ENCODE data around the gene L1CAM.

The L1CAM gene, protein sequence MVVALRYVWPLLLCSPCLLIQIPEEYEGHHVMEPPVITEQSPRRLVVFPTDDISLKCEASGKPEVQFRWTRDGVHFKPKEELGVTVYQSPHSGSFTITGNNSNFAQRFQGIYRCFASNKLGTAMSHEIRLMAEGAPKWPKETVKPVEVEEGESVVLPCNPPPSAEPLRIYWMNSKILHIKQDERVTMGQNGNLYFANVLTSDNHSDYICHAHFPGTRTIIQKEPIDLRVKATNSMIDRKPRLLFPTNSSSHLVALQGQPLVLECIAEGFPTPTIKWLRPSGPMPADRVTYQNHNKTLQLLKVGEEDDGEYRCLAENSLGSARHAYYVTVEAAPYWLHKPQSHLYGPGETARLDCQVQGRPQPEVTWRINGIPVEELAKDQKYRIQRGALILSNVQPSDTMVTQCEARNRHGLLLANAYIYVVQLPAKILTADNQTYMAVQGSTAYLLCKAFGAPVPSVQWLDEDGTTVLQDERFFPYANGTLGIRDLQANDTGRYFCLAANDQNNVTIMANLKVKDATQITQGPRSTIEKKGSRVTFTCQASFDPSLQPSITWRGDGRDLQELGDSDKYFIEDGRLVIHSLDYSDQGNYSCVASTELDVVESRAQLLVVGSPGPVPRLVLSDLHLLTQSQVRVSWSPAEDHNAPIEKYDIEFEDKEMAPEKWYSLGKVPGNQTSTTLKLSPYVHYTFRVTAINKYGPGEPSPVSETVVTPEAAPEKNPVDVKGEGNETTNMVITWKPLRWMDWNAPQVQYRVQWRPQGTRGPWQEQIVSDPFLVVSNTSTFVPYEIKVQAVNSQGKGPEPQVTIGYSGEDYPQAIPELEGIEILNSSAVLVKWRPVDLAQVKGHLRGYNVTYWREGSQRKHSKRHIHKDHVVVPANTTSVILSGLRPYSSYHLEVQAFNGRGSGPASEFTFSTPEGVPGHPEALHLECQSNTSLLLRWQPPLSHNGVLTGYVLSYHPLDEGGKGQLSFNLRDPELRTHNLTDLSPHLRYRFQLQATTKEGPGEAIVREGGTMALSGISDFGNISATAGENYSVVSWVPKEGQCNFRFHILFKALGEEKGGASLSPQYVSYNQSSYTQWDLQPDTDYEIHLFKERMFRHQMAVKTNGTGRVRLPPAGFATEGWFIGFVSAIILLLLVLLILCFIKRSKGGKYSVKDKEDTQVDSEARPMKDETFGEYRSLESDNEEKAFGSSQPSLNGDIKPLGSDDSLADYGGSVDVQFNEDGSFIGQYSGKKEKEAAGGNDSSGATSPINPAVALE

DNA sequence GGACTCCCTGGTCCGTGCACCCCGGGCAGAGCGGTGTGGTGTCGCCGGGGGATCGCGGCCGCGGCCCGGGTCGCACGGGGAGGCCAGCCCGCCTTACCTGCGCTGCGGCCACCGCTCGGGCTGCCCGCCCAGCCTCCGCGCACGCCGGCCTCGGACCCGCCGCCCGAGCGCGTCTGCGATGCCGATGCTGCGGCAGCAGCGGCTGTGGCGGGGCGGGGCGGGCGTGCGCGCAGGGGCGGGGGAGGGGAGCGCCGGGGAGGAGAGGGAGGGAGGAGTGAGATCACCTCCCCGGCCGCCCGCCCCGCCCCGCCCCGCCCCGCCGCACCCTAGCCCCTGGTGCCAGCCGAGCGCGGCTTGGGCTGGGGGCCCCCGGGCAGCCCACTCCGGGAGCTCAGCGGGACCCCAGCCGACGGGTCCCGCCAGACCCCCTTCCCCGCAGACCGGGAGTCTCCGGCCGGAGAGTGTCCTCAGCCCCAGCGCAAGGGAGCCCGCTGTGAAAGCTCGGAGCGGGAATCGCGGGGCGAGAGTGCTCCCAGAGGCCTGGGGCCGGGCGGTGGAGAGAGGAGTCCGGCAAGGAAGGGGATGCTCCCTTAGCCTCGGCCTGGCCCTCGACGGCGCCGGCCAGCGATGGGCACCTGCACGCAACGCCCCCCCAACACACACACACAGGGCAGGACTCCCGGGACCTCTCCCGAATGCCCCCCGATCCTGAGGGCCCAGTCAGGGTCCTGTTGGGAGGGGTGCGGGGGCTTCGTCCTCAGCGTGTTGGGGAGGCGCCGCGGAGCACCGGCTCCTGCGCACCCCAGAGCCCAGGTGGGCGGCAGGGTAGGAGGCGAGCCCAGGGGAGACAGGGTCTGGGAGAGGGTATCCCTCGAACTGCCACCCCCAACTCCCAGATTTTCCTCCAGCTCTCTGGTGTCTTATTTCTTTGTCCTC, at the start of gene L1CAM:
TSS of gene L1CAM (minus strand) at position 206 of the 936 bp plus-strand sequence. CDS start 10,337 bp downstream, outside the sequence.
- Histone ChIP-seq H3K4me3 (ENCODE audit: low read depth, low read length) (peak within 1 kb of the TSS; percentile 66), H3K9me3 (ENCODE audit: control insufficient read depth, insufficient read depth, low read depth, low read length) (peaks cover 14% of the 10 kb centered on the region; the same call in 1 of the 2 replicates), H3K27me3 (ENCODE audit: control insufficient read depth, insufficient read depth, low read length) (peaks cover 45% of the 10 kb centered on the region), H3K27ac (ENCODE audit: low read depth, low read length) (peak within 1 kb of the TSS; percentile 58; the same call in 1 of the 2 replicates), H3K36me3 (ENCODE audit: control insufficient read depth, insufficient read depth, low read length) (no peaks in the 10 kb centered on the region), H3K4me1 (ENCODE audit: control insufficient read depth, insufficient read depth, low read length) (peaks cover 50% of the 10 kb centered on the region; the same call in 1 of the 2 replicates), H3K9ac (ENCODE audit: low read length) (peak within 1 kb of the TSS; percentile 74)

DNA sequence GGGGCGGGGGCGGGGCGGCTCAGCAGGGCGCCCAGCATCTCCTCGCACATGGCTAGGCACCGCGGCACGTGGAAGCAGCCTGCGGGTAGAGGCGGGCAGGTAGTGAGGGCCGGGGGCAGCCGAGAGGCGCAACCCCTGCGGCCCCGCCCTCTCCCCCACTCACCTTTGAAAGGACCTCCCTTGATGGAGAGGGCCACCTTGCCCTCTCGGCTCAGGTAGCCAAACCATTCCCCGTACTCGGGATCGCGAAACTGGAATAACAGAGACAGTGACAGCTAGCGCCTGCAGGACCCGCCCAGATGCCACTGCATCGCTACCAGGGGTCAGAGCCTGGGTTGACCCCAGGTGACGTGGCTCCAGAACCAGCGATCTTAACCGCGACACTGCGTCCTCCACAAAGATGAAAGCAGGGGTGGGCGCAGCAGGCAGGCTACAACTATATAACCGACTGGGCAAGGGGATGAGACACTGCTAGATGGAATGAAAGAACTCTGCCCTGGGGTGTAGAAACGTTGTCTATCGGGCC, 49.4 kb upstream of the L1CAM start:
- H3K9ac ChIP-seq (ENCODE audit: low read length) = peak overlapping the region; percentile 5
- no peak overlapping the region for H3K27ac ChIP-seq (ENCODE audit: low read depth, low read length)
- peaks cover 22% of the 10 kb centered on the region; the same call in 1 of the 2 replicates for H3K4me1 ChIP-seq (ENCODE audit: control insufficient read depth, insufficient read depth, low read length)

DNA sequence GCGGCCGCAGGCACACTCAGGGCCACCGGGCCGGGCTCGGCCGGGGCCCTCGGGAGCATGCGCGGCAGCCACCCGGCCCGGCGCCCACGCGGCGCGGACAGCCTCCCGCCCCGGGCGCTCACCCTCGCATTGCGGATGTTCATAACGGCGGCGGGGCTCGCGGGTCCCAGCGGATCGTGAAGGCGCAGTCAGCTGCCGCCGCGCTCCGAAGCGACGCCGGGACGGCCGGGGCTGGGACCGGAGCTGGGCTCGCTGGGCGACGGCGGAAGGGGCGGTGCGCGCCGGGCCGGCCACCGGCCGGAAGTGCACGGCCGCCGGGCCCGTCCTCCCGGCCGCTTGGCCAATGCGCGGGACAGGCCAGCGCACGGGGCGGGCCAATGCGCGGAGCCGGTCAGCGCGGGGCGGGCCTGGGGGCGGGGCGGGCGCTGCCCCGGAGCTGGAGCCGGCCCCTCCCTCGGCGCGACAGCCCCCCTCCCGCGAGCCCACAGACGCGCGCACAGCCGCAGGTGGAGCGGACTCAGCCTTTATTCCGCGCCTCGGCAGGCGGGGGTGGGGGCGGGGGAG, 48.9 kb upstream of the L1CAM start, which contains the start of gene NAA10:
TSS of gene NAA10 (minus strand) at position 276 of the 564 bp plus-strand sequence. CDS start at position 143, 133 bp downstream.
- no peaks in the 10 kb centered on the region for H3K27me3 ChIP-seq (ENCODE audit: control insufficient read depth, insufficient read depth, low read length)
- peak within 1 kb of the TSS; percentile 79 for H3K4me3 ChIP-seq (ENCODE audit: low read depth, low read length)
- peak within 1 kb of the TSS; percentile 34; the same call in 1 of the 2 replicates for H3K27ac ChIP-seq (ENCODE audit: low read depth, low read length)
- H3K4me1 ChIP-seq (ENCODE audit: control insufficient read depth, insufficient read depth, low read length) = peaks cover 17% of the 10 kb centered on the region; the same call in 1 of the 2 replicates
- H3K9ac ChIP-seq (ENCODE audit: low read length) = peak within 1 kb of the TSS; percentile 79
- H3K9me3 ChIP-seq (ENCODE audit: control insufficient read depth, insufficient read depth, low read depth, low read length) = peaks cover 9% of the 10 kb centered on the region; the same call in 1 of the 2 replicates
- H3K36me3 ChIP-seq (ENCODE audit: control insufficient read depth, insufficient read depth, low read length) = peaks cover 35% of the 10 kb centered on the region

More for the DNA sequence above, 49.4 kb upstream of the L1CAM start:
- no peaks in the 10 kb centered on the region for H3K27me3 ChIP-seq (ENCODE audit: control insufficient read depth, insufficient read depth, low read length)
- peak overlapping the region; percentile 52 for H3K4me3 ChIP-seq (ENCODE audit: low read depth, low read length)
- peaks cover 29% of the 10 kb centered on the region for H3K36me3 ChIP-seq (ENCODE audit: control insufficient read depth, insufficient read depth, low read length)
- peaks cover 6% of the 10 kb centered on the region; the same call in 1 of the 2 replicates for H3K9me3 ChIP-seq (ENCODE audit: control insufficient read depth, insufficient read depth, low read depth, low read length)

DNA sequence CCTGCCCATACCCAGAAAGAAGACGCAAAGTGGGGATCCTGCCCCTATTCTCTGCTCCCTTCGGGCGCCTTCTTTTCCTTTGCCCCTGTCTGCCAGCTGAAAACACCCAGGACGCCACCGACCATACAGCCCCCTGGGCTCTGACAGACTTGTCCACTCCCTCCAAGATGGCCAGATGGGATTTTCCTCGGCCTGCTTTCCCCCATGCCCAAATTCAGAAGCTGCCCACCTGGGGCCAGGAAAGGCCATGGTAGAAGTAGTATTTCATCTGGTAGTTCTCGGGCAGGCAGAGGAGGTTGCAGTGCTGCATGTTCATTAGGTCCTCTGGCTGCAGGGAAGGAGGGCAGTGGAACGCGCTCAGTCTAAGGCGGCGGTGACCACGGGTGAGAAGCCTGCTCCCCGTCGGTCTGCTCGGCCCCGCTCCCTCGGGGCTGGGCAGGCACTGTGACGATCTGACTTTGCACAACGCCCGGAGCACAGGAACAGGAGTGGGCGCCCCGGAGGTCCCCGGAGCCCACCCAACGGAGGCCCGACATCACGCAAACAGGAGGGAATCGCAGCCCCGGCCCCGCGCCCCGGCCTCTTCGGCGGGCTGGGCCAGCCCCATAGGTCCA, 48.3 kb upstream of the L1CAM start:
- H3K27ac ChIP-seq (ENCODE audit: low read depth, low read length) = peak overlapping the region; percentile 34; the same call in 1 of the 2 replicates
- H3K9ac ChIP-seq (ENCODE audit: low read length) = peak overlapping the region; percentile 79
- H3K4me3 ChIP-seq (ENCODE audit: low read depth, low read length) = peak overlapping the region; percentile 79
- peaks cover 9% of the 10 kb centered on the region; the same call in 1 of the 2 replicates for H3K9me3 ChIP-seq (ENCODE audit: control insufficient read depth, insufficient read depth, low read depth, low read length)
- peaks cover 11% of the 10 kb centered on the region; the same call in 1 of the 2 replicates for H3K4me1 ChIP-seq (ENCODE audit: control insufficient read depth, insufficient read depth, low read length)
- H3K36me3 ChIP-seq (ENCODE audit: control insufficient read depth, insufficient read depth, low read length) = peaks cover 41% of the 10 kb centered on the region
- no peaks in the 10 kb centered on the region for H3K27me3 ChIP-seq (ENCODE audit: control insufficient read depth, insufficient read depth, low read length)

DNA sequence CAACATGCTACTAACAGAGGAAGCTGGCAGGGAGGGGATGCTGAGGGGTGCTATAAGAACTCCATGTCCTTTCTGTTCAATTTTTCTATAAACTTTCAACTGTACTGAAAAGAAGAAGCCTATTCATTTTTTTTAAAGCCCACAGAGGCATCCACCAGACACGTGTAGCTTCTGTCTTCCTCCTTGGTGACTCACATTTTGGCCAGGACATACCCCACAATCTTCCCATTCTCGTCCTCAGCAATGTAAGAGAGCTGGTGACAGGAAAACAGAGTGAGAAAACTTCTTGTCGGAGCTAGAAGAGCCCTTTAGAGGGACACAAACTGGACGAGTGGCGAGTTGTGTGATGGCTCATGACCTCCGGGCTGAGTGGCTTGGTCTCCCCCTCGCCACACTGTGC, 47.8 kb upstream of the L1CAM start:
- no peak overlapping the region for H3K27ac ChIP-seq (ENCODE audit: low read depth, low read length)
- peaks cover 9% of the 10 kb centered on the region; the same call in 1 of the 2 replicates for H3K4me1 ChIP-seq (ENCODE audit: control insufficient read depth, insufficient read depth, low read length)

DNA sequence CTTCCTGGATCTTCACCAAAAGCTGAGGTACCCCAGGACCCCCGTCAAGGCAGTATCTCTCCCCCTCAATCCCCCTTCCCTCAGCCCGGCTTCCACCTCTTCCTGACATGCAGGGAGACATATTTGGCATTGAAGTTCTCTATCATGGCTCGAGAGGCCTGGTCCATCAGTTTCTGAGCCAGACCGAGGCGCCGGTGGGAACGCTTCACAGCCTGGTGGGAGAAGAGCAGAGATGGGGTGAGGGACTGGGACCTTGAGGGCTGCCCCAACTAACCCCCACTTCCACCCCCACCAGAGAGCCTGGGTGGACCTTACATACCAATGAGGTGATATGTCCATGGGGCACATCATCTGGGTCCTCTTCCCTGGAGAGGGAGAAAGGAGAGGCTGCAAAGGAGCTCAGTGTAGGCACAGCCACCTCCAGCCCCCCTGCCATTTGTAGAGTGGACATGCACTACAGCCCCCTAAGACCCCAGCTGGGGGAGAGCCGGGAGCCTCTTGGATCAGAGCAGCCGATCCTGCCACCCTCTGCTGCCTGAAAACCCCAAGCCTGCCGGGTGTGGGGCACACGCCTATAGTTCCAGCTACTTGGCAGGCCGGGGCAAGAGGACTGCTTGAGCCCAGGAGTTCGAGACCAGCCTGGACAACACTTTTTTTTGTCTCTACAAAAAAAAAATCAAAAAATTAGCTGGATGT, 46.4 kb upstream of the L1CAM start:
- Histone ChIP-seq H3K27me3 (ENCODE audit: control insufficient read depth, insufficient read depth, low read length) (no peaks in the 10 kb centered on the region), H3K4me1 (ENCODE audit: control insufficient read depth, insufficient read depth, low read length) (peaks cover 10% of the 10 kb centered on the region; the same call in 1 of the 2 replicates), H3K9me3 (ENCODE audit: control insufficient read depth, insufficient read depth, low read depth, low read length) (peaks cover 9% of the 10 kb centered on the region; the same call in 1 of the 2 replicates), H3K4me3 (ENCODE audit: low read depth, low read length) (no peak overlapping the region), H3K27ac (ENCODE audit: low read depth, low read length) (no peak overlapping the region), H3K36me3 (ENCODE audit: control insufficient read depth, insufficient read depth, low read length) (peaks cover 42% of the 10 kb centered on the region), H3K9ac (ENCODE audit: low read length) (no peak overlapping the region)

More for the DNA sequence above, 47.8 kb upstream of the L1CAM start:
- Histone ChIP-seq H3K27me3 (ENCODE audit: control insufficient read depth, insufficient read depth, low read length) (no peaks in the 10 kb centered on the region), H3K36me3 (ENCODE audit: control insufficient read depth, insufficient read depth, low read length) (peaks cover 44% of the 10 kb centered on the region), H3K9ac (ENCODE audit: low read length) (peak overlapping the region; percentile 79), H3K4me3 (ENCODE audit: low read depth, low read length) (peak overlapping the region; percentile 79), H3K9me3 (ENCODE audit: control insufficient read depth, insufficient read depth, low read depth, low read length) (peaks cover 9% of the 10 kb centered on the region; the same call in 1 of the 2 replicates)

DNA sequence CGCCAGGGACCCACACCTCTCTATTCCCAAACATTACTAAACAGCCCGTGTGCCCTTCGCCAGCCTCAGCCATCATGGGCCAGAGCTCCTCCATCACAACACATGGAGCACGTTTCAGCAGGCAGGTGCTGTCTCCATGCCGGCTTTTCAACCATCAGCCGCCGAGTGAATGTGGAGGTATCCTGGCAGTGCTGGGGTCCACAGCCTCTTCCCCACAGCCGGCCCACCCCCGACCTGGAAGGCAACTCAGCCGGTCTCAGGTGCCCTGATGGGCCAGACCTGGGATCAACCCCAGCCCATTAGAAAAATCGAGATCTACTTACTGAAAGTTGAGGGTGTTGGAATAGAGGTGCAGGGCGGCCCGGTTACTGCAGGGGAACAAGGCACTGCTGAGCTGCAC, 45.8 kb upstream of the L1CAM start:
- no peak overlapping the region for H3K4me3 ChIP-seq (ENCODE audit: low read depth, low read length)
- no peak overlapping the region for H3K9ac ChIP-seq (ENCODE audit: low read length)
- no peak overlapping the region for H3K27ac ChIP-seq (ENCODE audit: low read depth, low read length)
- peaks cover 42% of the 10 kb centered on the region for H3K36me3 ChIP-seq (ENCODE audit: control insufficient read depth, insufficient read depth, low read length)
- H3K27me3 ChIP-seq (ENCODE audit: control insufficient read depth, insufficient read depth, low read length) = no peaks in the 10 kb centered on the region
- H3K9me3 ChIP-seq (ENCODE audit: control insufficient read depth, insufficient read depth, low read depth, low read length) = peaks cover 9% of the 10 kb centered on the region; the same call in 1 of the 2 replicates
- H3K4me1 ChIP-seq (ENCODE audit: control insufficient read depth, insufficient read depth, low read length) = peaks cover 16% of the 10 kb centered on the region

DNA sequence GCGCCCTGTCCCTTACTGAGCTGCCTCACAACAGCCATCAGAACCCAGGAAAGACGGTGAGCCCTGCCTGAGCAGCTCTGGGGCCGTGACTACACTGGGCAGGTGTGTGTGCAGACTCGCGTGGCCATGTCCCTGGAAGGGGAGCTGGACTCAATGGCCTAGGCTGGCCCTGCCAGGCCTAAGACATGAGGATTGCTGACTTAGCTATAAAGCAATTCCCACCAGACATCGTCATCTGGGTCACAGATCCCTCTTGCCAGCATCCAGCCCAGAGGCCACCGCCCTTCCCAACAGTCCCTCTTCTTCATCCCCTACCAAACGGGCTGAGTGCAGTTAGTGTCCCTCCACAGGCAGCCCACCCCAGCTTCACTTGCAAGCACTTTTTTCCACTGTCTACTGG, 45.2 kb upstream of the L1CAM start:
- peaks cover 42% of the 10 kb centered on the region for H3K36me3 ChIP-seq (ENCODE audit: control insufficient read depth, insufficient read depth, low read length)
- no peak overlapping the region for H3K27ac ChIP-seq (ENCODE audit: low read depth, low read length)
- no peak overlapping the region for H3K4me3 ChIP-seq (ENCODE audit: low read depth, low read length)
- H3K9ac ChIP-seq (ENCODE audit: low read length) = no peak overlapping the region
- H3K9me3 ChIP-seq (ENCODE audit: control insufficient read depth, insufficient read depth, low read depth, low read length) = peaks cover 9% of the 10 kb centered on the region; the same call in 1 of the 2 replicates
- peaks cover 21% of the 10 kb centered on the region for H3K4me1 ChIP-seq (ENCODE audit: control insufficient read depth, insufficient read depth, low read length)
- H3K27me3 ChIP-seq (ENCODE audit: control insufficient read depth, insufficient read depth, low read length) = no peaks in the 10 kb centered on the region

Data from HUES6 (cell line).